ENCODE results near the gene SNIP1.

The SNIP1 gene

GRCh38 chr1:37553927-37554808, at the start of gene SNIP1:
Gene SNIP1 (minus strand): TSS chr1:37554293. CDS start chr1:37554229, 64 bp downstream.
- TF ChIP-seq GATA2 (IDR thresholded peaks at IDR 0.05; ENCODE audit: low read depth, low read length), result no peak

- no peak for TF ChIP-seq GATA3 (IDR thresholded peaks at IDR 0.05; ENCODE audit: low read depth, low read length)
- no peak for TF ChIP-seq GATA2 (IDR thresholded peaks at IDR 0.05; ENCODE audit: low read depth, low read length)
These were observed 48.9 kb upstream of the SNIP1 start for GRCh38 chr1:37602750-37603694.

- no peak for TF ChIP-seq GATA3 (IDR thresholded peaks at IDR 0.05; ENCODE audit: low read depth, low read length)
- no peak for TF ChIP-seq GATA2 (IDR thresholded peaks at IDR 0.05; ENCODE audit: low read depth, low read length)
These were observed 47.3 kb upstream of the SNIP1 start for GRCh38 chr1:37601441-37601840.

GRCh38 chr1:37599940-37600339, 45.8 kb upstream of the SNIP1 start:
- TF ChIP-seq GATA3 (IDR thresholded peaks at IDR 0.05; ENCODE audit: low read depth, low read length) (no peak), GATA2 (IDR thresholded peaks at IDR 0.05; ENCODE audit: low read depth, low read length) (no peak)

GRCh38 chr1:37596182-37596667, 42.1 kb upstream of the SNIP1 start:
- TF ChIP-seq GATA3 (IDR thresholded peaks at IDR 0.05; ENCODE audit: low read depth, low read length) (no peak), GATA2 (IDR thresholded peaks at IDR 0.05; ENCODE audit: low read depth, low read length) (no peak)

- TF ChIP-seq GATA3 (IDR thresholded peaks at IDR 0.05; ENCODE audit: low read depth, low read length) (no peak), GATA2 (IDR thresholded peaks at IDR 0.05; ENCODE audit: low read depth, low read length) (no peak)
These were observed 41.5 kb upstream of the SNIP1 start, which contains the start of gene GNL2 for GRCh38 chr1:37595440-37596181. Gene GNL2 (minus strand): TSS chr1:37595937. CDS start chr1:37595822, 115 bp downstream.

GRCh38 chr1:37593726-37594125, 39.6 kb upstream of the SNIP1 start:
- TF ChIP-seq GATA2 (IDR thresholded peaks at IDR 0.05; ENCODE audit: low read depth, low read length) (no peak), GATA3 (IDR thresholded peaks at IDR 0.05; ENCODE audit: low read depth, low read length) (no peak)

- TF ChIP-seq GATA3 (IDR thresholded peaks at IDR 0.05; ENCODE audit: low read depth, low read length) (no peak), GATA2 (IDR thresholded peaks at IDR 0.05; ENCODE audit: low read depth, low read length) (no peak)
These were observed 34.8 kb upstream of the SNIP1 start for GRCh38 chr1:37588939-37589338.

GRCh38 chr1:37575692-37576091, 21.6 kb upstream of the SNIP1 start:
- TF ChIP-seq GATA2 (IDR thresholded peaks at IDR 0.05; ENCODE audit: low read depth, low read length) (no peak), GATA3 (IDR thresholded peaks at IDR 0.05; ENCODE audit: low read depth, low read length) (no peak)

GRCh38 chr1:37574834-37575480, 20.9 kb upstream of the SNIP1 start:
- TF ChIP-seq GATA3 (IDR thresholded peaks at IDR 0.05; ENCODE audit: low read depth, low read length) (no peak), GATA2 (IDR thresholded peaks at IDR 0.05; ENCODE audit: low read depth, low read length) (no peak)

GRCh38 chr1:37570528-37571334, 16.6 kb upstream of the SNIP1 start:
- no peak for TF ChIP-seq GATA2 (IDR thresholded peaks at IDR 0.05; ENCODE audit: low read depth, low read length)
- no peak for TF ChIP-seq GATA3 (IDR thresholded peaks at IDR 0.05; ENCODE audit: low read depth, low read length)

- TF ChIP-seq GATA3 (IDR thresholded peaks at IDR 0.05; ENCODE audit: low read depth, low read length) (no peak), GATA2 (IDR thresholded peaks at IDR 0.05; ENCODE audit: low read depth, low read length) (no peak)
These were observed 12.9 kb upstream of the SNIP1 start for GRCh38 chr1:37567023-37567422.
